A673 (cell line): ENCODE data around the gene CDH4.

ENCODE experiments used
- EZH2 ChIP-seq: fragments of 200-600 bp; sonication (generic); IDR thresholded peaks from 2 replicates; pipeline ENCODE4 v1.6.1; 2017; ENCODE audit warnings: borderline replicate concordance, low read depth, mild to moderate bottlenecking, mixed read lengths, antibody characterized with exemption, low read length; ENCODE audit not compliant: poor library complexity, severe bottlenecking
- TF ChIP-seq, protein P1 (sequence below): fragments of 300-800, 200-600 bp; sonication (generic); conservative IDR thresholded peaks from 2 replicates; pipeline ENCODE4 v1.5.1; 2017; ENCODE audit warnings: low read depth, mild to moderate bottlenecking, antibody characterized with exemption, low read length, moderate library complexity, mixed read lengths

DNA sequence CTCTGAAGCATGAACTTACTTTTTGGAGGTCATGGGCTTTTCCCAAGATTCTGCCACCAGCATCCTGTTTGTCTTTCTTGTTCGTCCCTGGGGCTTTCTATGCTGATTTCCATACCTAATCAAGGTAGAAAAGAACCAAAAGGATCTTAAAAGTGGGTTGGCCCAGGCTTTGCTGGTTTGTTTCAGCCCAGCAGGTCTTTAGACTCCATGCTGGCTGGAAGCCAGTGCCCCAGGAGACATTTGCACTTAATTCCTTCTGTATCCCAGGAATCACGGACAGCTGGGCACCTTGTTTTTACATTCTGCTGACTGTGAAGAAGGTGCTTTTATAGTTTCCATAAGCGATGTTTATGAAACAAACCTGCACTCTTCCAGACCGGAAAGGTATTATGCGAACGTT lies 195.9 kb downstream of the CDH4 start:
- TF ChIP-seq EZH2, result no peak
- TF ChIP-seq, protein P1, sequence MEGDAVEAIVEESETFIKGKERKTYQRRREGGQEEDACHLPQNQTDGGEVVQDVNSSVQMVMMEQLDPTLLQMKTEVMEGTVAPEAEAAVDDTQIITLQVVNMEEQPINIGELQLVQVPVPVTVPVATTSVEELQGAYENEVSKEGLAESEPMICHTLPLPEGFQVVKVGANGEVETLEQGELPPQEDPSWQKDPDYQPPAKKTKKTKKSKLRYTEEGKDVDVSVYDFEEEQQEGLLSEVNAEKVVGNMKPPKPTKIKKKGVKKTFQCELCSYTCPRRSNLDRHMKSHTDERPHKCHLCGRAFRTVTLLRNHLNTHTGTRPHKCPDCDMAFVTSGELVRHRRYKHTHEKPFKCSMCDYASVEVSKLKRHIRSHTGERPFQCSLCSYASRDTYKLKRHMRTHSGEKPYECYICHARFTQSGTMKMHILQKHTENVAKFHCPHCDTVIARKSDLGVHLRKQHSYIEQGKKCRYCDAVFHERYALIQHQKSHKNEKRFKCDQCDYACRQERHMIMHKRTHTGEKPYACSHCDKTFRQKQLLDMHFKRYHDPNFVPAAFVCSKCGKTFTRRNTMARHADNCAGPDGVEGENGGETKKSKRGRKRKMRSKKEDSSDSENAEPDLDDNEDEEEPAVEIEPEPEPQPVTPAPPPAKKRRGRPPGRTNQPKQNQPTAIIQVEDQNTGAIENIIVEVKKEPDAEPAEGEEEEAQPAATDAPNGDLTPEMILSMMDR, result no peak
